HepG2 (cell line): ENCODE results near the gene PFN1. TPM values are rescaled to one million over a fixed set of nuclear protein-coding genes. Genes with fewer than 3 reads are reported as not detected.
A peak's percentile ranks its signal among the peaks of the same experiment; 100 is the strongest.

ENCODE experiments used
- ATAC-seq: fragments of 200-7000 bp; cut with Tn5 transposase; 3 replicates; pipeline ENCODE4 v1.9.1; 2020; ENCODE audit warnings: mild to moderate bottlenecking, moderate library complexity
- BruUV-seq: library from RNA; stranded (reverse); fragments of 400-500 nt; replicated peaks from 2 replicates; lab custom pipeline; 2021; lab: Mats Ljungman, UMichigan
- CTCF ChIA-PET: fragments of 300-600 bp; formaldehyde crosslinking; extraction: SDS; loops from one replicate; lab custom pipeline; 2021; ENCODE audit warnings: low total read pairs, inconsistent platforms, low intra/inter-chr PET ratio; lab: Yijun Ruan, JAX
- POLR2A ChIA-PET: fragments of 350-600 bp; sonication (Branson Sonifier 250); formaldehyde crosslinking; loops from one replicate; lab custom pipeline; 2020; ENCODE audit warnings: antibody characterized with exemption, inconsistent platforms; lab: Yijun Ruan, JAX
- DNase-seq: peaks from one replicate; pipeline ENCODE4 v3.0.0-alpha.2; 2015; ENCODE audit warnings: low spot score
- FAIRE-seq: peaks from 3 replicates; lab custom pipeline; 2011; peaks lifted over from hg19 to GRCh38; lab: Jason Lieb, UNC
- H2AFZ ChIP-seq: one replicate; pipeline ENCODE4 v1.6.1; 2011; ENCODE audit warnings: low read length, inconsistent platforms
- H3K27ac ChIP-seq: fragments of 300-600 bp; 3 replicates; pipeline ENCODE4 v1.8.0; 2011; ENCODE audit warnings: mixed run types, mild to moderate bottlenecking, mixed read lengths, low read length, inconsistent platforms; ENCODE audit not compliant: insufficient read depth; ENCODE audit errors: extremely low read length
- H3K27me3 ChIP-seq, 2 experiments: fragments of 200-600 bp in 1 of 2; 2 replicates in 1 of 2; 3 replicates in 1 of 2; pipeline versions ENCODE4 v1.6.0 to v1.8.0; 2011; ENCODE audit warnings: low read length in 2 of 2, mild to moderate bottlenecking in 2 of 2, moderate library complexity in 2 of 2, inconsistent platforms in 1 of 2; ENCODE audit not compliant: insufficient read depth in 2 of 2, control insufficient read depth in 1 of 2
- H3K36me3 ChIP-seq, 2 experiments: fragments of 200-600 bp in 1 of 2; replicated peaks in 1 of 2; 2 replicates in 1 of 2; 3 replicates in 1 of 2; pipeline versions ENCODE4 v1.5.1 to v1.8.0; 2011; ENCODE audit warnings: low read length in 2 of 2, inconsistent platforms in 1 of 2; ENCODE audit not compliant: insufficient read depth in 2 of 2, control insufficient read depth in 1 of 2
- H3K4me1 ChIP-seq: 2 replicates; pipeline ENCODE4 v1.5.1; 2012; ENCODE audit warnings: low read length, inconsistent platforms; ENCODE audit not compliant: insufficient read depth
- H3K4me2 ChIP-seq: 2 replicates; pipeline ENCODE4 v1.6.0; 2011; ENCODE audit warnings: low read depth, low read length, inconsistent platforms
- H3K4me3 ChIP-seq, 3 experiments: fragments of 200-600 bp in 1 of 3; sonication (generic), shearing (Covaris generic) in 1 of 3; replicated peaks in 1 of 3; 2 replicates each; pipeline ENCODE4 v1.5.1; 2011 to 2016; ENCODE audit warnings: low read length in 3 of 3, inconsistent platforms in 2 of 3, low read depth in 2 of 3, mild to moderate bottlenecking in 2 of 3, control low read depth in 1 of 3, mixed read lengths in 1 of 3; ENCODE audit not compliant: insufficient read depth in 1 of 3
- H3K79me2 ChIP-seq: one replicate; pipeline ENCODE4 v1.6.1; 2011; ENCODE audit warnings: low read length, inconsistent platforms; ENCODE audit not compliant: insufficient read depth
- H3K9ac ChIP-seq: 2 replicates; pipeline ENCODE4 v1.6.0; 2011; ENCODE audit warnings: mild to moderate bottlenecking, low read depth, low read length, inconsistent platforms; ENCODE audit not compliant: insufficient read depth
- H3K9me3 ChIP-seq: 2 replicates; pipeline ENCODE4 v1.5.1; 2012; ENCODE audit warnings: mild to moderate bottlenecking, low read length
- H4K20me1 ChIP-seq: 2 replicates; pipeline ENCODE4 v1.6.0; 2011; ENCODE audit warnings: inconsistent platforms, mild to moderate bottlenecking, low read length, moderate library complexity; ENCODE audit not compliant: insufficient read depth
- ELF1 ChIP-seq: sonication (generic); formaldehyde crosslinking; IDR thresholded peaks from 2 replicates; pipeline ENCODE4 v1.4.0; 2020; ENCODE audit warnings: missing genetic modification reagents
- HNRNPLL ChIP-seq: fragments of 200-400 bp; formaldehyde crosslinking; IDR thresholded peaks from 2 replicates; pipeline ENCODE4 v1.6.1; 2017; ENCODE audit warnings: mild to moderate bottlenecking, low read depth, low read length; ENCODE audit not compliant: poor library complexity, severe bottlenecking
- RCOR2 ChIP-seq: IDR thresholded peaks from 2 replicates; pipeline ENCODE4 v1.6.1; 2016; ENCODE audit warnings: missing biosample characterization, missing genetic modification reagents
- SAP130 ChIP-seq: IDR thresholded peaks from 2 replicates; pipeline ENCODE4 v1.6.1; 2016; ENCODE audit warnings: low read depth
- TAF1 ChIP-seq: sonication (generic); formaldehyde crosslinking; IDR thresholded peaks from 2 replicates; pipeline ENCODE4 v1.4.0; 2020; ENCODE audit warnings: missing genetic modification reagents
- TEF ChIP-seq: sonication (generic); formaldehyde crosslinking; IDR thresholded peaks from 2 replicates; pipeline ENCODE4 v1.5.0; 2020; ENCODE audit warnings: missing genetic modification reagents
- TMF1 ChIP-seq: sonication (generic); formaldehyde crosslinking; IDR thresholded peaks from 2 replicates; pipeline ENCODE4 v1.8.1; 2022; ENCODE audit warnings: low read depth, missing genetic modification reagents
- ZNF263 ChIP-seq: sonication (generic); formaldehyde crosslinking; IDR thresholded peaks from 2 replicates; pipeline ENCODE4 v1.4.0; 2020; ENCODE audit warnings: missing genetic modification reagents
- ZNF780A ChIP-seq: sonication (generic); formaldehyde crosslinking; IDR thresholded peaks from 2 replicates; pipeline ENCODE4 v1.8.0; 2022; ENCODE audit warnings: mild to moderate bottlenecking, missing genetic modification reagents, moderate library complexity
- WGBS: methylation state at CpG from one replicate; pipeline ENCODE4 v1.1.6; 2017; ENCODE audit warnings: low lambda C conversion rate; 5-methylcytosine and 5-hydroxymethylcytosine counted together
- in situ Hi-C: cut with HindIII; loops from 2 replicates; pipeline ENCODE4 v1.10.0; 2017; ENCODE audit warnings: low pct_unique_long_range_greater_than_20kb; ENCODE audit not compliant: extremely low pct_ligation_motif_present
- intact Hi-C: fragments of 100-400 bp; cut with micrococcal nuclease; formaldehyde crosslinking; loops from one replicate; pipeline ENCODE4 v1.10.0; 2022; ENCODE audit not compliant: unreplicated experiment
- polyA plus RNA-seq, 8 experiments: library from polyadenylated mRNA; depleted of rRNA in 3 of 8; stranded (reverse) in 7 of 8; unstranded in 1 of 8; fragments of >200 nt; fragmentation: Illumina TruSeq in 4 of 8; extraction: Trizol in 4 of 8; gene quantifications; 2 replicates each; pipeline versions ENCODE4 v1.2.1 to v1.2.3, GENCODE V29; 2011 to 2016; ENCODE audit warnings: low read depth in 4 of 8, missing spikeins in 1 of 8, mixed read lengths in 1 of 8; ENCODE audit not compliant: insufficient read depth in 1 of 8
- total RNA-seq, 5 experiments: library from RNA; depleted of rRNA; stranded (reverse); fragments of >200 nt; fragmentation: Illumina TruSeq; extraction: Trizol; gene quantifications; 2 replicates each; pipeline ENCODE4 v1.2.3, GENCODE V29; 2016; ENCODE audit warnings: low read depth in 1 of 5

PFN1 gene
- total and polyA plus RNA-seq, 2 of the 13 experiments (the other 11 are each of a cell fraction or from before 2014, with no cell fraction given) = 494 to 613 TPM

DNA sequence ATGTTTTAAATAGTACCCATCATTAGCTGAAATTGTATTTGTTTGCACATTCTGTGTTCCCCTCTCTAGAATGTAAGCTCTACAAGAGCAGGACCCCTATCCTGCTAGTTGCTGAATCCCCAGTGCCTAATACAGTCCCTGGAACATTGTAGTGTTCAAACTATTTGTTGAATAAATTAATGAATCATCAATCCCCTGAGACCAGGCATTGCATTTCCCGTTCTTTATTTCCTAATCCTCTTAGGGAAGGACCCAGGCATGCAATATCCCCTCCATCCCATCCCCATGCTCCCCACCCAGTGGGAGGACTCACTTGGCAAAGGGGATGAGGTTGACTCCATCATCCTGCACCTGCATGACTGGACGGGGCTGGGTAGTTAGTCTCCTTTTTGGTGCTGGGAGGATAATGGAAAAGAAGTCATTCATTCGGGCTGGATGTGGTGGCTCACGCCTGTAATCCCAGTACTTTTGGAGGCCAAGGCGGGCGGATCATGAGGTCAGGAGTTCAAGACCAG, 45.8 kb upstream of the PFN1 start:
- Histone ChIP-seq H3K36me3 (no peaks in the 10 kb centered on the region), H3K9ac (no peak overlapping the region), H3K4me3 (no peak overlapping the region), H3K27ac (no peak overlapping the region), H4K20me1 (no peaks in the 10 kb centered on the region), H3K79me2 (peaks cover 10% of the 10 kb centered on the region), H2AFZ (no peak overlapping the region), H3K9me3 (no peaks in the 10 kb centered on the region), H3K4me1 (peaks cover 16% of the 10 kb centered on the region), H3K27me3 (no peaks in the 10 kb centered on the region; a peak in 1 of 5 replicates), H3K4me2 (no peak overlapping the region)
- no peak for DNase-seq
- in situ Hi-C loops = no loop called here
- 74% methylated on average over 6 of the region's 6 CpGs for WGBS
- ATAC-seq = no peak
- ChIA-PET POLR2A (no interaction called here), CTCF (no interaction called here)
- TF ChIP-seq ELF1 (CRISPR knock-in tag) (no peak), HNRNPLL (no peak), ZNF263 (CRISPR knock-in tag) (peak; percentile 68; the same call in 1 of the 2 replicates), TMF1 (CRISPR knock-in tag) (no peak), SAP130 (CRISPR knock-in tag) (no peak), ZNF780A (no peak), RCOR2 (CRISPR knock-in tag) (no peak), TAF1 (no peak), TEF (CRISPR knock-in tag) (no peak)
- intact Hi-C loops = no loop called here
- no peak for FAIRE-seq
- BruUV-seq = no TSS peak
